K562 (cell line): ENCODE measurements around the gene KCNJ12.
"Not testable (repeated sequence)": the region's sequence is repeated elsewhere in the genome, so short reads cannot be mapped to it uniquely, and the experiment has no call there.

Experiments
- ATF1 ChIP-seq, 2 experiments: fragments of 450-650 bp in 1 of 2; IDR thresholded peaks; 2 replicates each; pipeline ENCODE4 v1.6.1; 2016; ENCODE audit warnings: missing compliant biosample characterization in 1 of 2, missing genetic modification characterization in 1 of 2
- CBX8 ChIP-seq: fragments of 200-600 bp; sonication (generic); IDR thresholded peaks from 2 replicates; pipeline ENCODE4 v1.6.1; 2012; ENCODE audit warnings: borderline replicate concordance, mixed run types, low read depth, mild to moderate bottlenecking, moderate library complexity, mixed read lengths, low read length, control low read depth, inconsistent platforms; ENCODE audit not compliant: poor library complexity, severe bottlenecking; ENCODE audit errors: extremely low read depth
- CTCF ChIP-seq, 3 experiments: IDR thresholded peaks in 2 of 3; conservative IDR thresholded peaks in 1 of 3; 2 replicates each; pipeline ENCODE4 v1.5.1; 2011 to 2012; ENCODE audit warnings: low read length in 3 of 3, mild to moderate bottlenecking in 3 of 3, control low read depth in 2 of 3, improper control_type of control experiment in 1 of 3, inconsistent platforms in 1 of 3, low read depth in 1 of 3, mixed read lengths in 1 of 3, moderate library complexity in 1 of 3; ENCODE audit not compliant: insufficient read depth in 2 of 3
- YBX1 ChIP-seq: fragments of 450-650 bp; IDR thresholded peaks from 2 replicates; pipeline ENCODE4 v1.7.1; 2016; ENCODE audit warnings: mild to moderate bottlenecking
- ZBTB26 ChIP-seq: fragments of 450-650 bp; formaldehyde crosslinking; IDR thresholded peaks from 2 replicates; pipeline ENCODE4 v1.4.0; 2022; ENCODE audit warnings: missing genetic modification characterization
- ZNF778 ChIP-seq: fragments of 450-650 bp; formaldehyde crosslinking; IDR thresholded peaks from 2 replicates; pipeline ENCODE4 v1.4.0; 2020; ENCODE audit warnings: mild to moderate bottlenecking, moderate library complexity

GRCh38 chr17:21447552-21447951 lies 71.4 kb downstream of the KCNJ12 start:
- TF ChIP-seq CBX8; YBX1; CTCF (IDR thresholded peaks at IDR 0.05 in 2 of 3, conservative IDR thresholded peaks at IDR 0.05 in 1 of 3; ENCODE audit: insufficient read depth in 2 of 3, low read depth in 1 of 3, low read length in 3 of 3); ATF1 (CRISPR knock-in tag; IDR thresholded peaks at IDR 0.05); ATF1 (tag; IDR thresholded peaks at IDR 0.05); ZBTB26 (CRISPR knock-in tag); ZNF778 (CRISPR knock-in tag): not testable (repeated sequence)
